KOPT-K1 (cell line): ENCODE data around the gene SHBG.

Experiments used
- H3K27ac ChIP-seq: fragments of 200-600 bp; sonication (generic); 2 replicates; pipeline ENCODE4 v1.5.1; 2016; ENCODE audit warnings: antibody characterized with exemption, mild to moderate bottlenecking, low read depth, low read length; ENCODE audit not compliant: poor library complexity, severe bottlenecking
- H3K36me3 ChIP-seq: fragments of 200-600 bp; sonication (generic); 2 replicates; pipeline ENCODE4 v1.5.1; 2017; ENCODE audit warnings: antibody characterized with exemption, mild to moderate bottlenecking, low read length, moderate library complexity; ENCODE audit not compliant: insufficient read depth
- H3K9me3 ChIP-seq: fragments of 200-600 bp; sonication (generic); 2 replicates; pipeline ENCODE4 v1.5.1; 2017; ENCODE audit warnings: antibody characterized with exemption, low read length, mild to moderate bottlenecking; ENCODE audit not compliant: insufficient read depth, poor library complexity, severe bottlenecking

The SHBG gene

DNA sequence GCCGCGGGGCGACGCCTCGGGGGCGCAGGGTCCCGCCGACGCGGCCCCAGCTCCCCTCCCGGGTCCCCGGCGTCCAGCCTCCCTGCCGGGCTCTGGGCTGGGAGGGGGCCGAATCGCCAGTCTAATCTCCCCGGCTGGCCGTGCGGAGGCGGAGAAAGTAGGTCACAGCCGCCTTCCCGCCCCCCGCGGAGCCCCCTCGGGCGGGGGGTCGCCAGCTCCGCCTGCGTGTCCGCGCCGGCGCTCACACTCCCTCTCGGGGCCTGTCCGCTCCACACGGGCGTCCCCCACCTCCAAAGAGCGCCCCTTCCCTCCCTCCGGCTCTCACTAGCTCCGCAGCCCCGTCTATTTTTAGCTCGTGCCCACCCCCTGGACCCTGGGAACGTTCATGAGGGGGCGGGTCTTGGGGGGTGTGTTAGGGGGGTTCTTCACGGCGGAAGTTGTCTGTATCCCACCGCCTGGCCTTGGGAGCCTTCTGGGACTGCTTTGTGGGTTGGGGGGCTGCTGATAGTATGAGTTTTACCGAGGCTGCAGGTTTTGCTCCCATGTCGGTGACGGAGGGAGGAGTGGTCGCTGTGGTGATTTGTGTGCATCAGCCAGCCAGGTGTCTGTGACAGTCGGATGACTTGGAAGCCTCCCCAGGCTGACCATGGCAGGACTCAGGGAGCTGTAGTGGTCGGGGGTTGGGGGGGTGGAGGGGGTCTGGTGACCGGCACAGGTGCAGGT lies 21.9 kb downstream of the SHBG start:
- Histone ChIP-seq H3K36me3 (no peaks in the 10 kb centered on the region), H3K9me3 (no peaks in the 10 kb centered on the region), H3K27ac (no peak overlapping the region)

- no peak overlapping the region for H3K27ac ChIP-seq
- no peaks in the 10 kb centered on the region for H3K9me3 ChIP-seq
- H3K36me3 ChIP-seq = no peaks in the 10 kb centered on the region
Measured at GRCh38 chr17:7652388-7653356, 22.7 kb downstream of the SHBG start.

DNA sequence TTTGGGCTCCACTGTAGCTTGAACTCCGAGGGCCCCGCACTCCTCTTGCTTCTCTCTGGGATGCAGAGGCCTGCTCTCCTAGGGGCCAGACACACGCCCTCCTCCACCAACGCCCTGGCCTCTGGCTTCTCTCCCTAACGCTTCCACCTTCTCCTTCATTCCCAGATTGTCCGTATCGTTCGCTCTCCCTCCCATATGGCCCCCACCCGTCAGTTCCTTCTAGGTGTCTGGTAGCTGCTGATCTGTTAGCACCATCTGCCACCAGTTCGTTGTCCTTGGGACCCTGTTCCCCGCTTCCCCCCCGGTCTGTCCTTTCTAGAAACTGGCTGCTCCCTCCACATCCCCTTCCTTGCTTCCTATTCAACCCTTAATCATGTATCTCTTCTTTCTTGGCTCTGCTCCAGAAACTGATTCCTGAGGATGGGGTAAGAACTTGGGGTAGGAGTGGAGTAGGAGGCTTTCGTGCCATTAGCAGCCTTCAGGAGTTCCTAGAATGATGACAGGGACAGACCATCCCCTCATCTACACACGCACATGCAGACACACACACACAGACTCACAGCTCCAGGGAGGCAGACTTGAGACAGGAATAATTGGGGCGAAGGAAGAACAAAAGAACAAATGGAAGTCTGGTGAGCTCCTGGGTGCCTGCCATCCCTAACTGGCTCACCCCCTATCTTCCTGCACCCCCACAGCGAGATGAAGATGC lies 25.1 kb downstream of the SHBG start:
- H3K27ac ChIP-seq = no peak overlapping the region
- no peaks in the 10 kb centered on the region for H3K9me3 ChIP-seq
- H3K36me3 ChIP-seq = no peaks in the 10 kb centered on the region

DNA sequence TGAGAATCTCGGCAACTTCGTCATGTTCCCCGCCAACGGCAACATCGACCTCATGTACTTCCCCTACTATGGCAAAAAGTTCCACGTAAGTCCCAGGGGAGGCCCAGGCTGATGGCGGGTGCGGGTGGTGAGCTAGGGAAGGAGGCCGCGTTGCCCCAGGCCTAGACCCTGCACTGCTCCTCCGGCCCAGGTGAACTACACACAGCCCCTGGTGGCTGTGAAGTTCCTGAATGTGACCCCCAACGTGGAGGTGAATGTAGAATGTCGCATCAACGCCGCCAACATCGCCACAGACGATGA lies 25.6 kb downstream of the SHBG start:
- H3K9me3 ChIP-seq = no peaks in the 10 kb centered on the region
- H3K36me3 ChIP-seq = no peaks in the 10 kb centered on the region
- no peak overlapping the region for H3K27ac ChIP-seq

DNA sequence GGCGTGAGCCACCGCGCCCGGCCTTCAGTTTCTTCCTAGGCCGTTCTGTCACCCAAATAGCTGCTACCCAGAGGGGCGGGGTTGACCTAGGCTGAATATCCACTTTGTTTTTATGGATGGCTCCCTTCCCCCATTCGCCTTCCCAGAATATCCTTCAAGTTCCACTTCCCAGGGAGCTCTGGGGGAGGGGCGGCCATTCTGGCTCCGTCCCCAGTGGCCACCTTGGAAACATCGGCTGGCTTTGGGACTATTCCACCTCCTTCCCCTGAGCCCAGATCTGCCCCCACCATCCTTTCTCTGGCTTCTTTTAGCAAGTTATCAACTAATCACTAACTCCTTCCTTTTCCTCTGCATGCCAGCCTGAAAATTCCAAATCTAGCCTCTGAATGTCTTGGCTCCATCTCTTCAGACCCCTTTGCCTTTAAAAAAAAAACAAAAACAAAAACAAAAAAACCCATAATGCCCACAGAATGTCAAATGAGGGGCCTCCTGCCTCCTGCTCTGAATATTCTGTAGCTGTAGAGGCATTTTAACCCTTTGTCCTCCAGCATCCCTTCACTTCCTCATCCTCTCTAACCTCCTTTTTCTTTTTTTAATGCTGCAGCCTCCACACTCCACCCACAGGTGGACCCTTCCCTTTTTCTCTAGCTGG lies 27.1 kb downstream of the SHBG start:
- Histone ChIP-seq H3K9me3 (no peaks in the 10 kb centered on the region), H3K36me3 (no peaks in the 10 kb centered on the region), H3K27ac (no peak overlapping the region)

- Histone ChIP-seq H3K36me3 (peaks cover 70% of the 10 kb centered on the region), H3K27ac (no peak overlapping the region), H3K9me3 (no peaks in the 10 kb centered on the region)
Measured at GRCh38 chr17:7667656-7668406, 37.9 kb downstream of the SHBG start.

GRCh38 chr17:7668482-7668881 lies 38.5 kb downstream of the SHBG start:
- Histone ChIP-seq H3K27ac (no peak overlapping the region), H3K9me3 (peaks cover 3% of the 10 kb centered on the region), H3K36me3 (peaks cover 76% of the 10 kb centered on the region)

GRCh38 chr17:7673239-7673638 lies 43.3 kb downstream of the SHBG start:
- H3K27ac ChIP-seq = no peak overlapping the region
- H3K9me3 ChIP-seq = peaks cover 9% of the 10 kb centered on the region
- H3K36me3 ChIP-seq = peaks cover 97% of the 10 kb centered on the region

GRCh38 chr17:7674934-7675333 lies 45.0 kb downstream of the SHBG start:
- H3K27ac ChIP-seq = no peak overlapping the region
- peaks cover 80% of the 10 kb centered on the region for H3K36me3 ChIP-seq
- H3K9me3 ChIP-seq = peaks cover 9% of the 10 kb centered on the region

- Histone ChIP-seq H3K27ac (no peak overlapping the region), H3K9me3 (peaks cover 9% of the 10 kb centered on the region), H3K36me3 (peaks cover 64% of the 10 kb centered on the region)
Measured at GRCh38 chr17:7676533-7676932, 46.6 kb downstream of the SHBG start.

DNA sequence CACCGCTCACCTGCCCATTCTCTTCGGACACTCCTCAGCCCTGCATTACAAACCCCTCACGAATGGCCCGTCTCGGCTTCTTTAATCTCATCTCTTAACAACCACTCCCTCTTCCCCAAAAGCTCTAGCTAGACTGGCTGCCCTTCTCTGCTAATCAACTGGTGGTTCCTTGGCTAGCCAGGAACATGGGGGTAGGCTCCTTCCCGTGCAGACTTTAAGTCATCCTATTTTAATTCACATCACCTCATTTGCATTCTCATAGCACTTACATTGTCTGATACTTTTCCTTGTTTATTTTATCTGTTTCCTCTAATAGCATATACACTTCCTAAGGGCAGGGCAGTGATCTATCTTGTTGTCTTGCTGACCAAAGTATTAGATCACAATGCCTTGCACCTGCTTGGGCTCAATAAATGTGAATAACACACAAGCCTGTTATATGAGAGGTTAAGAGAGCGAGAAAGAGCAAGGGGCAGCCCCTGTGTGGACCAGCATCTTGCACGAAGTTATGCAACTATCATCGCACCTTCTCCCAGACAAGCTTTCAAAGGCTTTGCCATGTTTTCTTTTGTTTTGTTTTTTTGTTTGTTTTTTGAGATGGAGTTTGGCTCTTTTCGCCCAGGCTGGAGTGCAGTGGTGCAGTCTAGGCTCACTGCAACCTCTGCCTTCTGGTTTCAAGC lies 47.6 kb downstream of the SHBG start:
- no peak overlapping the region for H3K27ac ChIP-seq
- peaks cover 9% of the 10 kb centered on the region for H3K9me3 ChIP-seq
- peaks cover 60% of the 10 kb centered on the region for H3K36me3 ChIP-seq
